Activated T-cell treated with anti-CD3 and anti-CD28 coated beads, Interleukin-2, amount 50 U/mL, for 4 hours (primary cell): ENCODE results near the gene CACNA1C. TPM values are rescaled to one million over a fixed set of nuclear protein-coding genes. Genes with fewer than 3 reads are reported as not detected.
A peak's percentile ranks its signal among the peaks of the same experiment; 100 is the strongest.

Experiments
- ATAC-seq, 2 donors: fragments of 200-7000 bp; cut with Tn5 transposase; one replicate each; pipeline ENCODE4 v1.10.0; 2021
- DNase-seq: peaks from one replicate; pipeline ENCODE4 v3.0.0-alpha.2; 2020
- H3K27me3 Mint-ChIP-seq: one replicate; pipeline ENCODE4 v1.8.0; 2021; ENCODE audit warnings: low read depth, mixed read lengths
- H3K36me3 Mint-ChIP-seq: one replicate; pipeline ENCODE4 v1.8.0; 2022; ENCODE audit warnings: mixed read lengths; ENCODE audit not compliant: insufficient read depth
- H3K4me1 Mint-ChIP-seq: one replicate; pipeline ENCODE4 v1.8.0; 2021; ENCODE audit warnings: low read depth, mixed read lengths
- H3K4me3 Mint-ChIP-seq: one replicate; pipeline ENCODE4 v1.8.0; 2021; ENCODE audit warnings: mild to moderate bottlenecking, moderate library complexity, mixed read lengths
- H3K9me3 Mint-ChIP-seq: one replicate; pipeline ENCODE4 v1.8.0; 2021; ENCODE audit warnings: mixed read lengths
- total RNA-seq, 3 donors: library from RNA; stranded (reverse); gene quantifications; one replicate each; pipeline ENCODE4 v1.2.1, GENCODE V29; 2021

Gene CACNA1C
- total RNA-seq, 3 donors from 2014 or later, result 0.03 to 0.08 (median 0.03) TPM

DNA sequence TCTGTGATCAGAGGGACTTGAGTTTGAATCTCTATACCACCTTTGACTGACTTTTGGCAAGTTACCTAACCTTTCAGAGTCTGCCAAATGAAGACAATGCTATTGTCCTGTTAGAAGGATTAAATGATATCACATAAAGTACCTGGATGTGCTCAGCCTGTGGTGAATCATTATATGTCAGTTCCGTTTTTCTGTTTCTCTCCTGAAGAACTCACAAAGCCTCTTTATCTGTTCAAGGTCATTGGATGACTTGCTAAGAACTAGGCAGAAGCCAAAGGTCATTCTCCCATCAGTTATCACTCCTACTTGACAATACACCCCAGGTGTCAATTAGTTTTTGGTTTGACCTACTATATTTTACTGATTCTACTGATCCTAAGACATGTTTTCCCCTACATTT is 174.6 kb downstream of the CACNA1C start:
- H3K36me3 Mint-ChIP-seq, result no peaks in the 10 kb centered on the region
- H3K4me1 Mint-ChIP-seq, result no peaks in the 10 kb centered on the region
- H3K4me3 Mint-ChIP-seq, result no peak overlapping the region
- H3K27me3 Mint-ChIP-seq, result peaks cover 19% of the 10 kb centered on the region
- H3K9me3 Mint-ChIP-seq, result no peaks in the 10 kb centered on the region
- no peak for ATAC-seq
- no peak for DNase-seq

DNA sequence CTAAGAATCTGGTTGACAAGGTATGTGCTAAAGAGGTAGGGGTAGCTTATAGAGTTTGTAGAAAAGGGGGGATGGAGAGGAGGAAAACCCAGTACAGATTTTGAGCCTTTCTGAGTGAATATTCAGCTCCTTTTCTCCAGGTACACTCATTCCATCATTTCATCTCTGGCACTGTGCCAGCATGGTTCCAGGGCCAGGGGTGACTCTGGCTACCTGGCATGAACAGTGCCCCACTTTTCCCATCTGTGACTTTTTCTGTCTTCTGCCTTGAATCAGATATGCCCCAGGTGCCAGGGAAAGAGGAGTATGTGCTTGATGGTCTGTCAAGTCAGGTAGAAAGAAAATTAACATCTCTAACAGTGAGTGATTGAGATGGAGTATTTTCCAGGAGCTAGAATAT is 175.7 kb downstream of the CACNA1C start:
- peaks cover 23% of the 10 kb centered on the region for H3K27me3 Mint-ChIP-seq
- H3K4me3 Mint-ChIP-seq, result no peak overlapping the region
- no peak for DNase-seq
- no peak for ATAC-seq
- no peaks in the 10 kb centered on the region for H3K9me3 Mint-ChIP-seq
- H3K36me3 Mint-ChIP-seq, result no peaks in the 10 kb centered on the region
- H3K4me1 Mint-ChIP-seq, result no peaks in the 10 kb centered on the region

DNA sequence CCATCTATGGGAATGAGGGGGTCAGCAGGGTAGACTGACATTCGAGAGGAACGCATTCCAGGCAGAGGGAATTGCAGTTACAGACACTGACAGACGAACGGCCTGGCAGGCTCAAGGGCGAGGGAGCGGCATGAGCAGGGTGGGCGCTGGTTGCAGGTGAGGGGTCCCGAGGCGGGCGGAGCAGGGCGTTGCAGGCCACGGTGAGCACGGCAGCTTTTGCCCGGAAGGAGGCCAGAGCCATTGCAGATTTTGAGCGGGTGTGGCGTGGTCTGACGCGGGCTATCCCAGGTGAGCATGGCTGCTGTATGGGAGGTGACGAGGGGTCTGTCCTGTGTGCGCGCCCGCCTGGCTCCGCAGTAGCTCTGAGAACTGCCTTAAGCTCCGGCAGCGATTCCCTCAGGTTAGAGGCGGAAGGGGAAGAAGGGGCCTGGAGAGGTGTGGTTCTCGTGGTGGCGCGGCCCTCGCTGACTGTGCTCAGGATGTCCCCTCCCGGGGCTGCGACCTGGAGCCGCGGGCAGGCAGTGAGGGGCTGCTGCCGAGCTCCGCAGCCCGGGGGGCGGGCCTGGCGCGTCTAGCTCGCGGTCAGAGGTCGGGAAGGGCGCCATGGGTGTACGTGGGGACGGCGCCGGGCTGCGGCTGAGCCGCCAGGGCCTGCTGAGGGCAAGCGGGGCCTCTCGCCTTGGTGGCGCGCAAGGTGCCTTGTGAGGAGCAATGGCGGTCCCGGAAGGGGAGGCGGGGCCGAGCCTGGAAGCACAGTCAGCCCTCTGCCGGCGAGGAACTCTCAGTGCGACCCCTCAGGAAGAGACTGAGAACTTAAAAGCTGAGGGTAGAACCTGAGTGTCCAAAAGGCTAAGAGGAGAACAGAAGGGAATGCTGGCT is 177.1 kb downstream of the CACNA1C start:
- Mint-ChIP-seq H3K36me3 (no peaks in the 10 kb centered on the region), H3K27me3 (peaks cover 28% of the 10 kb centered on the region), H3K4me1 (no peaks in the 10 kb centered on the region), H3K9me3 (no peaks in the 10 kb centered on the region), H3K4me3 (no peak overlapping the region)
- ATAC-seq, result no peak
- no peak for DNase-seq

DNA sequence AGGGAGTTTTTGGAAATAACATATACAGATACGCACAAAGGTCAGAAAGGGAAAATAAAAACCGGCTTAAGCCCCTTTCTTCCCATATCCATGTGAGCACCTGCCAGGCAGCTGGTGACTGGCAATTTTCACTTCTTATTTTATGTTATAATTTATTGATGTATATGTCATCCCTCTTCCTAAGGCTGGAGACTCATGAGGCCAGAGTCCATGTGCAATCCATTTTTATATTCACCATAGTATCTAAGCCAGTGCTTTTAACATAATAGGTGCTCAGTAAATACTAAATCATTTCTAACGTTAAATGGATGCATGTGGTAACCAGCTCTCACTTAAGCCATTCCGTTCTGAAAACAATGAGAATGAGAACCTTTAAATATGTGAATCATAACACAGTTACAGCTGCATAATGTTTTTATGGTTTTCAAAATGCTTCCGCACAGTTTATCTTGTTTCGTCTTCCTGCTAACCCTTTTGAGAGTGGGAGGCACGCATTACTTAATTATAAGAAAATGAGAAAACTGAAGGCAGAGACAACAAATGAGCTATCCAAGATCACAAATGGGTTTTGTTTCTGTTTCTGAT is 178.3 kb downstream of the CACNA1C start:
- no peaks in the 10 kb centered on the region for H3K4me1 Mint-ChIP-seq
- DNase-seq (no peak), ATAC-seq (no peak)
- H3K9me3 Mint-ChIP-seq, result no peaks in the 10 kb centered on the region
- peaks cover 28% of the 10 kb centered on the region for H3K27me3 Mint-ChIP-seq
- no peak overlapping the region for H3K4me3 Mint-ChIP-seq
- H3K36me3 Mint-ChIP-seq, result no peaks in the 10 kb centered on the region

DNA sequence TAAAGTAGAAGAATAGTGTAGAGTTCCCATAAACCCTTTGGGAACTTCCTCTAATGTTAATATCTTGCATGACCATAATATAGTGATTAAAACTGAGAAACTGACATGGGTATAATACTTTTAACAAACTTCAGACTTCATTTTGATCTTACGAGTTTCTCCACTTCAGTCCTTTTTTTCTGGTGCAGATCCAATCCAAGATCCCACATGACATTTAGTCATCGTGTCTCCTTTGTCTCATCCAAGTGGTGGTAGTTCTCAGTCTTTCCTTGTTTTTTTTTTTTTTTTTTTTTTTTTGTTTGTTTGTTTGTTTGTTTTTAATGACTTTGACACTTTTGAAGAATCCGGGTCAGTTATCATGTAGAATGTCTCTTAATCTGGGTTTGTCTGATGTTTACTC is 179.2 kb downstream of the CACNA1C start:
- H3K9me3 Mint-ChIP-seq, result no peaks in the 10 kb centered on the region
- no peaks in the 10 kb centered on the region for H3K4me1 Mint-ChIP-seq
- H3K36me3 Mint-ChIP-seq, result no peaks in the 10 kb centered on the region
- H3K4me3 Mint-ChIP-seq, result no peak overlapping the region
- peaks cover 28% of the 10 kb centered on the region for H3K27me3 Mint-ChIP-seq
- ATAC-seq (no peak), DNase-seq (no peak)

DNA sequence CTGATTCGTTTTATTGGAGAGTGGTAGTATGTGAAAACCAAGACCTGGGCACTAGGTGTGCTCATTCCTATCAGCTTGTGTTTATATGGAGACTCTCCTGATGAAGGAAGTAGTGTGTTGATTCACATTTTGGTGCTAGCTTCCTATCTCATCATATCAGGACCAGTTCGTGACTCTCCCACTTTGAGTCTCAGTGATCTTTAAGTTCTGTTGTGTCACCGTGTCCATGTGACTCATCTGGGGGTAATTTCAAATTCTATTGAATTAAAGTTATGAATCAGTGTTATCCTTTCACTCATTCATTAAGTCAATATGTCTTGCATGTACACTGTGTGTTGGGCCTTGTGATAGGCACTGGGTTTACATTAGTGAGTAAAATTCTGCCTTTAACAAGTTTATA is 180.2 kb downstream of the CACNA1C start:
- no peaks in the 10 kb centered on the region for H3K36me3 Mint-ChIP-seq
- no peak overlapping the region for H3K4me3 Mint-ChIP-seq
- peak in 1 of 2 donors; percentile 46 for ATAC-seq
- H3K27me3 Mint-ChIP-seq, result peaks cover 23% of the 10 kb centered on the region
- DNase-seq, result no peak
- no peaks in the 10 kb centered on the region for H3K4me1 Mint-ChIP-seq
- H3K9me3 Mint-ChIP-seq, result no peaks in the 10 kb centered on the region

DNA sequence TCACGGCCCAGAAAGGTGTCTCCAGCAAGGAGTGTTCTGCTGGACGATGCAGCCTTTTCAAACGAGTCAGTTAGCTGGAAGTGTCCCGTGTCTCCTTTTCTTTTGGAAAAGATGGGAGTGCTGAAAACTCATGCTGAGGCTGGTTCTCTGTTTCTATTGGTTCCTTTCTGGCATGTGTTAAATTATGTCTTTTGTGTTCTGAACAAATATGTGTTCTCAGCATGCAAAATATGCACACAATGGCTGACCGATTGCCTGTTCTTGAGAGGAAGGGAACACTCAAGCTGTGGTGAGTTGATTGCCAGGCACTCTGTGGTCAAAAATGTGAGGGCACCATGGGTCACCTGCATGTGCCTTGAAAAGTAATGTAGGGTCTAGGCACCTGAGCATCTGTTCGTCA is 181.3 kb downstream of the CACNA1C start:
- Mint-ChIP-seq H3K9me3 (no peaks in the 10 kb centered on the region), H3K4me3 (no peak overlapping the region), H3K4me1 (no peaks in the 10 kb centered on the region), H3K36me3 (no peaks in the 10 kb centered on the region), H3K27me3 (peaks cover 17% of the 10 kb centered on the region)
- ATAC-seq (no peak), DNase-seq (no peak)

DNA sequence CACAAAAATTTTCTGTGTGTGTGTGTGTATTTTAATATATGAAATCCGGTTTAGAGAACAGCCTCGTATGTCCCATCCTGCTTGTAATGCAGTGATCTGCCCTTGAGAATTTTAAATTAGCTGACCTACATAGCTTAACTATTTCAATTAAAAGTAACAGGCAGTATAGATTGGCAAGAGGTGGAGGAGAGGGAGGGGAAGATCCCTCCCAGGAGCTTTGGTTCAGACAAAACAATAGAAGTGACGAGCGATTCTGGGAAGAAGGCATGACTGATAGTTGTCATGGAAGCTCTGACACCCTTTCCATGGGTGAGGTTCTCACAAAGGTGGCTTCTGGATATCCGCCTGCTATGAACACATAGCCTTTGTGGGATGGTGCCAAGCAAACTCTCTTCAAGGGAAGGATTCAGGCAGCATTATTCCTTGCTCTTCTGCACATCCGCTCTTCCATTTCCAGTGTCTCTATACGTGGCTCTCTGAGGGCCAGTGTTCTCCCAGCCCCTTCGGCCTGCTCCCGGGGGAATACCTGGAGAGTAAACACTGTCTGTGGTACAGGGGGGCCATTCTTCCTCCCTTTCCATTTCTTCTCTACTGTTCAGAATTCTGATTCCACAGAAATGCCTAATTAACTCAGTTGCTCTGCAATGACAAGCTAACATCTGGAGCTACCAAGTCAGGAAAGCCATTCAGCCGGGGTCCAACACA is 182.0 kb downstream of the CACNA1C start:
- Mint-ChIP-seq H3K36me3 (no peaks in the 10 kb centered on the region), H3K9me3 (no peaks in the 10 kb centered on the region), H3K27me3 (peaks cover 10% of the 10 kb centered on the region), H3K4me3 (no peak overlapping the region), H3K4me1 (no peaks in the 10 kb centered on the region)
- ATAC-seq, result no peak
- DNase-seq, result no peak

DNA sequence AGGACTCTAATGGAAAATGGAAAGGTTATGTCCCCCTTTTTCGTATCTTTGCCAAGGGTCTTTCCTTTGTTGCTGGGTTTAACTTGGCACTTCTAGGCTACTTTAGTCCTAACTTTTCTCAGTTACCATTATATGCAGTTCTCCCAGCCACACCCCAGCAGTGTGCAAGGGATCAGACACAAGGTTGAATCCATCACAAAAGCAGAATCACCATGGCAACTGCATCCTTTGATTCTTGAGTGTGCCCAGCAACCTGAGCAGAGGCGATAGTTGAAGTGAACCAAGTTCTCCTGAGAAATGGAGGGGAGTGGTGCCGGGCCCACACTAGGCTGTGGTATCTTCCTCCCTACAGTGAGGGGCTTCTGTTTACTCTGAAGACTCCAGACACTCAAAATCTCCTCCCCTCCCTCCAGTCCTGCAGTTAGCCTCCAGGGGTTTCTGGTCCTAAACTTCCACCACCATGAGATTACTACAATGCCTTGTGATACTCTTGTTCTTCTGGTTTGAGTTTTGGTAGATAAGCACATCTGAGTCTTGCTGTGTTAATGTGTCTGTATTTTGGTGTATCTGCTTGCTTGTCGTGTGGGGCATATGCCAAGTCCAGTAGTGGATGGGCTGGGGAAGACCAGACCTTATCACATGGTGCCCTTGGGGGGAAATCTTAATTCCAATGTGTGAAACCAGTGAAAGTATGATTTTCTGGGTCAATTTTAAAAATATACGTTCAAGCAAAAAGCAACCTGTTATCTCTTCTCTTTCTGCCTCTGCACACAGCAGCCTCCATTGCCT is 183.9 kb downstream of the CACNA1C start:
- H3K9me3 Mint-ChIP-seq, result no peaks in the 10 kb centered on the region
- no peak for DNase-seq
- peaks cover 9% of the 10 kb centered on the region for H3K27me3 Mint-ChIP-seq
- H3K4me3 Mint-ChIP-seq, result no peak overlapping the region
- no peaks in the 10 kb centered on the region for H3K4me1 Mint-ChIP-seq
- no peak for ATAC-seq
- H3K36me3 Mint-ChIP-seq, result no peaks in the 10 kb centered on the region

DNA sequence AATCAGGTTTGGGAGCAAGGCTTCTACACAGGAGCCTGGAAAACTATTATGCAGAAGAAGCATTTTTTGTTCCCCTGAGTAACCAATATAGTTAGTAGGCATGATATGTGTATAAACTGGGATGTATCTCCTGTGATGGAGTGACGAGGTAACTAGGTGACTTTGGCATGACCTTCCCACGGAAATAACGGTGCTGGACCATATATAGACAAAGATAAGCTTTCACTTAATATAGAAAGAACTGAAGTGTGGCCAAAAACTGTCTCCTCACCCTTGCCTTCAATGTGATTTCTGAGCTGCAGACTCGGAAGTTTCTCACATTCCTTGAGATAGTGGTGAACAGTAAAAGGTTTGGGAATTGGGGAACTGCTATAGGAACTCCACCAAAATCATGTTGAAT is 185.3 kb downstream of the CACNA1C start:
- Mint-ChIP-seq H3K36me3 (no peaks in the 10 kb centered on the region), H3K27me3 (peaks cover 5% of the 10 kb centered on the region), H3K4me1 (no peaks in the 10 kb centered on the region), H3K4me3 (no peak overlapping the region), H3K9me3 (no peaks in the 10 kb centered on the region)
- no peak for ATAC-seq
- no peak for DNase-seq

DNA sequence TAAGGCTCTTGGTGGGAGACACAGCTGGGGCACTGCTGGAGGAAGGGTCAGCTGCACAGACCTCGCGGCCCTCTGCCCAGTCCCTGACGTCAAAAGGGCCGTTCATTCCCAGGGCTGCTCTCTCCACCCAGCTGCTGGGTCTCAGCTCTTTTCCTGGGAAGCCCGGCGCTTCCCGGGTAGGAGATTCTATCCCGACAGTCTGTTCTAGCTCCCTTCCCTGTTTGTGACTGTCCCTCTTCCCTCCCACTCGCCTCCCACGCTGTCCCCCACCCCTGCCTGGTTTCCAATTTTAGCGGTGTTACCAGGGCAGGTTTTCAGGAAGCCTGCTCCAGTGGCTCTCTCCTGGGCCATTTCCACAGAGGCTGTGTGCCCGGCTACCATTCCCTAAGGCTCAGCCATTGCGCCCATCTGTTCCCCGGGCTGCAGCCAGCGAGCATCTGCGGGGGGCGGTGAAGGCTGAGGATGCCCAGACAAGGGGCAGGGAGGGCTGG is 186.6 kb downstream of the CACNA1C start:
- Mint-ChIP-seq H3K36me3 (no peaks in the 10 kb centered on the region), H3K4me3 (no peak overlapping the region), H3K27me3 (peaks cover 3% of the 10 kb centered on the region), H3K4me1 (no peaks in the 10 kb centered on the region), H3K9me3 (no peaks in the 10 kb centered on the region)
- DNase-seq, result no peak
- no peak for ATAC-seq

DNA sequence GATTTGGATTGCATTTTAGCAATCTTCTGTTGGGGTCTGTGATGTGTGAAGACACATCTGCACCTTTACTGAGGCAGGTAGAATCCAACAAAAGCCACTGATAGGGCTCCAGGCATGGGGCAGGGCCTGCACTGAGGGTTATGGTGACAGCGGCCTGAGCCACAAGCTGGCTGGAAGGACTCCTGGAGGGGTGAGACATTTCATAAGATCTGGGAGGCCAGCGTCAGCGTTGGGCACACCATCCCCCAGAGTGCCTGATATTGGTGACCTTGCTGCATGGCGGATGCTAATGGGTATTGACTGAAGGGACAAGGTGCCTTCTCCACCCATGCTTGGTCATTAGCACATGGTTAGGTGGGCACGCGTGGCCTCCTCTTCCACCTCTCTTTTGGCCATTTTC is 187.6 kb downstream of the CACNA1C start:
- no peak for DNase-seq
- Mint-ChIP-seq H3K4me1 (no peaks in the 10 kb centered on the region), H3K36me3 (no peaks in the 10 kb centered on the region), H3K4me3 (no peak overlapping the region), H3K9me3 (no peaks in the 10 kb centered on the region), H3K27me3 (no peaks in the 10 kb centered on the region)
- no peak for ATAC-seq

DNA sequence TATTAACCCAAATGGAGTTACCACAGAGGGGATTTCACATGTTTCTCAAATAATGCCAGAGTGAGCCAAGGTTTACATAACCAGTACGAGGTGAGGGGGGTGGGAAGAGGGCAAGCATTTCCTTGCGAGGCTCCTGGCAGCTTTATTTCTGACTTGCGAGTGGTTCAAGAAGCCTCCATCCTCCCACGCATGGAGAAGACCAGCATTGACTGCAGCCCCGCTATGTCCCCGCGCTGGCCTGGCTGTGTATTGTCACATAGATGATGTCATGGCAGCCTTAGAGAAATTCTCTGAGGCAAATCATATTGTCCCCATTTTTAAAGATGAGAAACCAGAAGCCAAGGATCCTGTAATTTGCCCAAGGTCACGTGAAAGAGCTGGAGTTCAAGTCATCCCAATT is 188.2 kb downstream of the CACNA1C start:
- Mint-ChIP-seq H3K27me3 (no peaks in the 10 kb centered on the region), H3K36me3 (no peaks in the 10 kb centered on the region), H3K9me3 (no peaks in the 10 kb centered on the region), H3K4me1 (no peaks in the 10 kb centered on the region), H3K4me3 (no peak overlapping the region)
- no peak for ATAC-seq
- no peak for DNase-seq

DNA sequence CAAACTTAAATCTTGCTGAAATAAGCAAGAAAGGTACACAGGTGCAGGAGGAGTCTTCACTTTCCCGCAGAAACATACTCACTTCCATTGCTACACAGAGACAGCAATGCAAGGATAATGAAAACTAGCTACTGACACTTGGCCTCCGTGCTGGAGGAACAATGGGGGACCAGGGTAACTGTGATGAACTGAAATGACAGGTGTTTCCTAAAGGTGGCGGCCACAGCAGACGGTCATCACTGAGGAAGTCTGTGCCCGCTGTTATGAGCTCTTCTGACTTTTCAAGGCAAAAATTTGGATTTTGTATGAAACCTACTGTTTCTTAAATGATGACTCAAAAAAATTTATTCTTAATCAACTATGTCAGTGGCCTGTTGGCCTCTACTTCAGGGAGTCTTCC is 189.4 kb downstream of the CACNA1C start:
- no peak for DNase-seq
- H3K4me3 Mint-ChIP-seq, result no peak overlapping the region
- H3K36me3 Mint-ChIP-seq, result no peaks in the 10 kb centered on the region
- no peaks in the 10 kb centered on the region for H3K27me3 Mint-ChIP-seq
- no peaks in the 10 kb centered on the region for H3K9me3 Mint-ChIP-seq
- ATAC-seq, result no peak
- no peaks in the 10 kb centered on the region for H3K4me1 Mint-ChIP-seq
